Lower leg skin (tissue), 4 donors: ENCODE data around the gene FN1. TPM values are rescaled to one million over a fixed set of nuclear protein-coding genes. Genes with fewer than 3 reads are reported as not detected.

Source experiments
- DNase-seq, 2 donors: peaks; one replicate each; pipeline ENCODE4 v3.0.0-alpha.2; 2019; ENCODE audit warnings: low spot score in 2 of 2
- H3K4me3 ChIP-seq: fragments of 200-600 bp; sonication (generic); 2 replicates; pipeline ENCODE4 v1.5.1; 2017; ENCODE audit warnings: mild to moderate bottlenecking, low read depth; ENCODE audit not compliant: poor library complexity, severe bottlenecking
- POLR2A ChIP-seq, 2 donors: fragments of 450-650 bp; IDR thresholded peaks; one replicate each; pipeline ENCODE4 v1.6.1; 2016 to 2017; ENCODE audit warnings: antibody characterized with exemption in 2 of 2, mild to moderate bottlenecking in 1 of 2, moderate library complexity in 1 of 2
- WGBS, 2 donors: methylation state at CpG; one replicate each; pipeline ENCODE4 v1.1.5; 2018; 5-methylcytosine and 5-hydroxymethylcytosine counted together
- intact Hi-C: fragments of 100-400 bp; cut with DNase I; formaldehyde crosslinking; loops from one replicate; pipeline ENCODE4 v1.15.0; 2023; ENCODE audit warnings: low total_unique reads
- total RNA-seq, 4 donors: library from RNA; depleted of rRNA; stranded (reverse); fragments of >200 nt; gene quantifications; one replicate each; pipeline ENCODE4 v1.1.0, GENCODE V29; 2016
- TF ChIP-seq, protein P1 (sequence below), 3 donors: fragments of 450-650 bp; IDR thresholded peaks; one replicate each; pipeline ENCODE4 v1.5.1; 2016; ENCODE audit warnings: antibody characterized with exemption in 3 of 3, mild to moderate bottlenecking in 3 of 3, moderate library complexity in 2 of 3

The FN1 gene
- total RNA-seq, 4 donors from 2014 or later = 38.2 to 149 (median 52.8) TPM

DNA sequence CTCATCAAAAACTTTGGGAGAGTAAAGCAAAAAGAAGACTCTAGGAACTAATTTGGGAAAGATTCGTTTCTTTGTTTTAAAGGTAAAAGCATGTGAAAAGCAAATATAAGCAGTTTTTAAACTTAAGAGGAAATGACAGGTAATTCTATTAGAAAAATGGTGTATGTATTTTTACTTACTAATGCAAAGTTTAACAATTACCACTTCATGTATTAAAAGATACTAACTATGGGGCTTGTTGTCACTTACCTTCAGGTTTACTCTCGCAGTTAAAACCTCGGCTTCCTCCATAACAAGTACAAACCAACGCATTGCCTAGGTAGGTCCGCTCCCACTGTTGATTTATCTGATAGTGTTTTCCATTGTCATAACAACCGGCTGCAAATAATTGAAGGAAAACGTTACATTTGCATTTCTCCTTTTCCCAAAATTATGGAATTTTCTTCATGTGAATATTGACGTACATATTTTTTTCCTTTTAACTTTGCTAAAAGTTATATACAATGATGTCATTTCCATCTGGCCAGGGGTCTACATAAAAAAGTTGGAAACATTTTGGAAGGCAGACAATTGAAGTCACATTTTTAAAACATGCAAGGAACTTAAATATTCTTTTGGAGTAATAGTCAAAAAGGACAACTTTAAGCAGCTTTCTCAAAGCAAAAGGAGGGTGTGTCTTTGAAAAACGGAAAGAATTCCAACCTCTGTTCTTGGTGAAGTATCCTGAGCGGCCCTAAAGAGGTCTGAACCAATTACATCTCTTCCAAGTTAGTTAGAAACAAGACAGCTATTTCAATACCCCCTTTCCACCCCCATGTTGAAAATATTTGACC is 1.2 kb downstream of the FN1 start:
- no peak overlapping the region for H3K4me3 ChIP-seq
- TF ChIP-seq, protein P1, sequence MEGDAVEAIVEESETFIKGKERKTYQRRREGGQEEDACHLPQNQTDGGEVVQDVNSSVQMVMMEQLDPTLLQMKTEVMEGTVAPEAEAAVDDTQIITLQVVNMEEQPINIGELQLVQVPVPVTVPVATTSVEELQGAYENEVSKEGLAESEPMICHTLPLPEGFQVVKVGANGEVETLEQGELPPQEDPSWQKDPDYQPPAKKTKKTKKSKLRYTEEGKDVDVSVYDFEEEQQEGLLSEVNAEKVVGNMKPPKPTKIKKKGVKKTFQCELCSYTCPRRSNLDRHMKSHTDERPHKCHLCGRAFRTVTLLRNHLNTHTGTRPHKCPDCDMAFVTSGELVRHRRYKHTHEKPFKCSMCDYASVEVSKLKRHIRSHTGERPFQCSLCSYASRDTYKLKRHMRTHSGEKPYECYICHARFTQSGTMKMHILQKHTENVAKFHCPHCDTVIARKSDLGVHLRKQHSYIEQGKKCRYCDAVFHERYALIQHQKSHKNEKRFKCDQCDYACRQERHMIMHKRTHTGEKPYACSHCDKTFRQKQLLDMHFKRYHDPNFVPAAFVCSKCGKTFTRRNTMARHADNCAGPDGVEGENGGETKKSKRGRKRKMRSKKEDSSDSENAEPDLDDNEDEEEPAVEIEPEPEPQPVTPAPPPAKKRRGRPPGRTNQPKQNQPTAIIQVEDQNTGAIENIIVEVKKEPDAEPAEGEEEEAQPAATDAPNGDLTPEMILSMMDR (IDR thresholded peaks at IDR 0.05) = no peak
- TF ChIP-seq POLR2A (IDR thresholded peaks at IDR 0.05) = no peak
- 35 to 46% methylated on average over 10 of the region's 10 CpGs for WGBS, 2 donors
- intact Hi-C loops = no loop called here
- DNase-seq = no peak

DNA sequence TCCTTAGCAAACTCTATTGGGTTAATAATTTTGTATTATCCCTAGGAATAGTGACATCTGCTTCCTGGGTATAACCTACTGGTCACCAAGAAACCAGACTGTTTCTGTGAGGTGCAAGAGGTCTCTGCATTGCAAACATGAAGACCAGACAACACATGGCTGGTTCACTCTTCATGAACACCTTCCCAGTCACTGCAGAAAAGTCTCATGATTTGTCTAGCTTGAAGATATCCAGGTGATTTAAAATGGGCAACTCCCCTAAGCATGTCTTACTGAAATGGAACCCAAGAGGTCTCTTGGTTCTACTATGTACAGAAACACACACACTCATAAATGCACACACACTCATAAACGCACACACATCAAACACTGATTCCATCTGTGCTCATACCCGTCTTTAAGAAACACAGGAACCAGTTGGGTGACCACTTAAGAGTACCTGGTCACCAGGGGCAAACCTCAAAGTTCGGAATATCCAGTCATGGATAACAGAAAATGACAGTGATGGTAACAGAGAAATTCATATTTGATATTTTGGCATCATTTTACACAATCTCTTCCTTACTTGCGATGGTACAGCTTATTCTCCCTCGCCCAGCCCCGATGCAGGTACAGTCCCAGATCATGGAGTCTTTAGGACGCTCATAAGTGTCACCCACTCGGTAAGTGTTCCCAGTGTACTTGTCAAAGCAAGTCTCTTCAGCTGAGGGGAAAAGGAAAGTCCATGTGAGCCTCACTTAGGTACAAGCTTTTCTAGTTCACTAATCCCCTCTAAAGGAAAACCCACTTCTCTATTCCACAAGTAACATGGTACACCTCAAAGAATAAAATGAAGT is 2.9 kb downstream of the FN1 start:
- 93% methylated on average over 8 of the region's 8 CpGs for WGBS, 2 donors
- intact Hi-C loops = no loop called here
- no peak for DNase-seq
- no peak overlapping the region for H3K4me3 ChIP-seq
- TF ChIP-seq, protein P1 (IDR thresholded peaks at IDR 0.05) = no peak
- TF ChIP-seq POLR2A (IDR thresholded peaks at IDR 0.05) = no peak

- intact Hi-C loops = no loop called here
- TF ChIP-seq, protein P1 (IDR thresholded peaks at IDR 0.05) = no peak
- TF ChIP-seq POLR2A (IDR thresholded peaks at IDR 0.05) = no peak
- no peak overlapping the region for H3K4me3 ChIP-seq
- WGBS, 2 donors = 86 to 88% methylated on average over 7 of the region's 7 CpGs
- DNase-seq = no peak
These were observed 3.8 kb downstream of the FN1 start for GRCh38 chr2:215431778-215432758.

DNA sequence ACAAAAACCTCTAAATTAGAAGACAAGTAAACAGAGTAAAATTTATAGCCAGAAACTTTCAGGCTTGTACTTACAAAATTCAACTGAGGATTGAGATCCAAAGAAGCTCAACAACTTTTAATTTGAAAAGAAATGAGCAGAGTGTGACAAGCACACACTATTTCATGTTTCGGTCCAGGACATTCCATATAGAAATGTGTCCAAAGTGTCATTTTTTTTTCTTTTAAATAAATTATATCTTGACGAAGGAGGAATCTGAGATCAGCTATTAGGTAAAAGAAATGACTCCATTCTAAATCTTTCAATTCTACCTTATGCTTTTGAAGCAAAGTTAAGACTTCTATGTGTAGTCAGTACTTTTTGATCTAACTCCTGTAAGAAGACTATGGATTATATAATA is 4.6 kb downstream of the FN1 start:
- DNase-seq = no peak
- TF ChIP-seq, protein P1 (IDR thresholded peaks at IDR 0.05) = no peak
- TF ChIP-seq POLR2A (IDR thresholded peaks at IDR 0.05) = no peak
- H3K4me3 ChIP-seq = no peak overlapping the region
- 36 to 46% methylated on average over 2 of the region's 2 CpGs for WGBS, 2 donors
- intact Hi-C loops = no loop called here

- TF ChIP-seq POLR2A (IDR thresholded peaks at IDR 0.05) = no peak
- TF ChIP-seq, protein P1 (IDR thresholded peaks at IDR 0.05) = no peak
- no peak for DNase-seq
- WGBS, 2 donors = 74 to 76% methylated on average over 6 of the region's 6 CpGs
- H3K4me3 ChIP-seq = no peak overlapping the region
- intact Hi-C loops = no loop called here
These were observed 5.2 kb downstream of the FN1 start for GRCh38 chr2:215430528-215431187.
